ENCODE data around the gene SLC1A2. TPM values are rescaled to one million over a fixed set of nuclear protein-coding genes. Genes with fewer than 3 reads are reported as not detected.

SLC1A2 gene
- total and polyA plus RNA-seq, 8 donors = 0.89 to 31.8 (median 18.9) TPM

DNA sequence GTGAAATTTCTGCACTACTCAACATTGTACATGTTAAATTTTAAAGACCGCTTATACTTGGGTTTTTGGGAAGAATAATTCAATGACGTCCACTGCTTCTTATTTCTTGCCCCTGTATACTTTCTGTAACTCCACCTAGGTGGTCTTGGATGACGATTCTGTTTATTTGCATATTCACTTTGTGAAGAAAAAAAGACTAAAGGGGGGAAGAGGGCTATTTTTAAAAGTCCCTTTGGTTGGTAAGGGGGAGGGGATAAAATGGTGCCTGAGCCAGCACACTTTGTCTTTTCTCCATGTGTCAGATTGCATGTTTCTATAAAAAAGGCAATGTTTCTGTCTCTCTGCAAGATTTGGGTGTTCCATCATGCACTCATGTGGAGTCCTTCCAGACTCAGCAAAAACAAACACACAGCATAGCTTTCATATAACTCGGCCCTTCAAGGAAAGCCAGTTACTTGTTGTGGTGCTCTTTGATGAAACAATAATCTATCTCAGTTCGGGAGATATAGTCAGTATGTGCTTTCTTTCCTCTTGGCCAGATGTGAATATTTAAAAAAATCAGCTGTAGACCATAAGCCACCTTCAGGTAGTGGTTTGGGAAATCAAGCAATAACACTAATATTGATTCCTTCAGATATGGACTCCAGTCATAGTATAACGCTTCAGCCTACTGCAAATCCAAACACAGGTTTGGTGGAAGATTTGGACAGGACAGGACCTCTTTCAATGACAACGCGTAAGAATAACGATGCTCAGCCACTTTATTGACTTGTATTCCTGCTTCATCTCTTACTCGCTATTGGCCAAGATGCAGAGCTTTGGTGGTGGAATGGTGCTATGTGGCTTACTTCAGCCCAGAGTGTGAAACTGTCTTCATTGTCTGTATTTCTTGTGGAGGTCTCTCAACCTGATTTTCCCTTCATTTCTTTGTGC, 211.6 kb downstream of the SLC1A2 start:
- ATAC-seq (no peak), DNase-seq (no peak)
- Histone ChIP-seq H3K36me3 (peaks cover 3 to 80% of the 10 kb centered on the region in 2 donors), H3K4me3 (no peak overlapping the region), H3K4me1 (peaks cover 0 to 31% of the 10 kb centered on the region in 2 donors), H3K27ac (peak overlapping the region in 1 of 2 donors; percentile 24), H3K9me3 (no peaks in the 10 kb centered on the region), H3K27me3 (no peaks in the 10 kb centered on the region)
- TF ChIP-seq, protein P1, sequence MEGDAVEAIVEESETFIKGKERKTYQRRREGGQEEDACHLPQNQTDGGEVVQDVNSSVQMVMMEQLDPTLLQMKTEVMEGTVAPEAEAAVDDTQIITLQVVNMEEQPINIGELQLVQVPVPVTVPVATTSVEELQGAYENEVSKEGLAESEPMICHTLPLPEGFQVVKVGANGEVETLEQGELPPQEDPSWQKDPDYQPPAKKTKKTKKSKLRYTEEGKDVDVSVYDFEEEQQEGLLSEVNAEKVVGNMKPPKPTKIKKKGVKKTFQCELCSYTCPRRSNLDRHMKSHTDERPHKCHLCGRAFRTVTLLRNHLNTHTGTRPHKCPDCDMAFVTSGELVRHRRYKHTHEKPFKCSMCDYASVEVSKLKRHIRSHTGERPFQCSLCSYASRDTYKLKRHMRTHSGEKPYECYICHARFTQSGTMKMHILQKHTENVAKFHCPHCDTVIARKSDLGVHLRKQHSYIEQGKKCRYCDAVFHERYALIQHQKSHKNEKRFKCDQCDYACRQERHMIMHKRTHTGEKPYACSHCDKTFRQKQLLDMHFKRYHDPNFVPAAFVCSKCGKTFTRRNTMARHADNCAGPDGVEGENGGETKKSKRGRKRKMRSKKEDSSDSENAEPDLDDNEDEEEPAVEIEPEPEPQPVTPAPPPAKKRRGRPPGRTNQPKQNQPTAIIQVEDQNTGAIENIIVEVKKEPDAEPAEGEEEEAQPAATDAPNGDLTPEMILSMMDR (IDR thresholded peaks at IDR 0.05) = no peak
- intact Hi-C loops (cut with DNase I) = no loop called here

GRCh38 chr11:35206616-35207015, 212.7 kb downstream of the SLC1A2 start:
- TF ChIP-seq, protein P1 (IDR thresholded peaks at IDR 0.05) = no peak
- no peaks in the 10 kb centered on the region for H3K9me3 ChIP-seq
- intact Hi-C loops (cut with DNase I) = no loop called here
- ATAC-seq (no peak), DNase-seq (no peak)
- peaks cover 0 to 20% of the 10 kb centered on the region in 2 donors for H3K4me1 ChIP-seq
- no peaks in the 10 kb centered on the region for H3K27me3 ChIP-seq
- no peak overlapping the region for H3K4me3 ChIP-seq
- H3K27ac ChIP-seq = peak overlapping the region in 1 of 2 donors; percentile 30
- peaks cover 3 to 87% of the 10 kb centered on the region in 2 donors for H3K36me3 ChIP-seq

GRCh38 chr11:35204614-35205013, 214.7 kb downstream of the SLC1A2 start:
- Histone ChIP-seq H3K36me3 (peaks cover 0 to 88% of the 10 kb centered on the region in 2 donors), H3K4me1 (peaks cover 0 to 7% of the 10 kb centered on the region in 2 donors), H3K4me3 (no peak overlapping the region), H3K27ac (no peak overlapping the region), H3K9me3 (no peaks in the 10 kb centered on the region), H3K27me3 (no peaks in the 10 kb centered on the region)
- DNase-seq (no peak), ATAC-seq (no peak)
- intact Hi-C loops (cut with DNase I) = no loop called here
- TF ChIP-seq, protein P1 (IDR thresholded peaks at IDR 0.05) = no peak

Other genes with a start within 250 kb of the SLC1A2 start
- 10 to 100 TPM in 1 of 2 donors, under 1 TPM in 1; 0.65 to 14.4 TPM for gene PAMR1, start 106.1 kb upstream of the SLC1A2 start, total RNA-seq
- 10 to 100 TPM in 1 of 6 donors, 1 to 10 TPM in 5; 8.2 to 10.3 (median 9.1) TPM for gene PAMR1, start 106.1 kb upstream of the SLC1A2 start, polyA plus RNA-seq (ENCODE audit: insufficient read length in 6 of 6)
- gene FJX1, start 198.9 kb upstream of the SLC1A2 start, total RNA-seq = 1 to 10 TPM; 5.1 to 6.6 TPM
- 1 to 10 TPM; 3.9 to 6.0 (median 4.7) TPM for gene FJX1, start 198.9 kb upstream of the SLC1A2 start, polyA plus RNA-seq (ENCODE audit: insufficient read length in 6 of 6)
- 10 to 100 TPM; 57.9 to 58.9 TPM for gene TRIM44, start 243.2 kb upstream of the SLC1A2 start, total RNA-seq
- gene TRIM44, start 243.2 kb upstream of the SLC1A2 start, polyA plus RNA-seq (ENCODE audit: insufficient read length in 6 of 6) = 10 to 100 TPM; 57.6 to 72.1 (median 65.4) TPM